DOHH2 (cell line): ENCODE results near the gene RRP1B.
A peak's percentile ranks its signal among the peaks of the same experiment; 100 is the strongest.

Experiments
- CTCF ChIP-seq: fragments of 200-600 bp; sonication (generic); IDR thresholded peaks from one replicate; pipeline ENCODE4 v1.5.1; 2014; ENCODE audit warnings: antibody characterized with exemption, mild to moderate bottlenecking, low read depth, low read length; ENCODE audit not compliant: poor library complexity, severe bottlenecking
- EZH2phosphoT487 ChIP-seq: fragments of 200-600 bp; sonication (generic); IDR thresholded peaks from 2 replicates; pipeline ENCODE4 v1.6.1; 2017; ENCODE audit warnings: borderline replicate concordance, mild to moderate bottlenecking, antibody characterized with exemption, low read length, moderate library complexity, mixed read lengths

GRCh38 chr21:43611598-43612369 is 47.6 kb upstream of the RRP1B start:
- peak; percentile 76 for TF ChIP-seq CTCF
- TF ChIP-seq EZH2phosphoT487: no peak
